T-cell (primary cell): ENCODE measurements around the gene GRID1. TPM values are rescaled to one million over a fixed set of nuclear protein-coding genes. Genes with fewer than 3 reads are reported as not detected.

Experiments
- ATAC-seq, 4 experiments: fragments of 200-7000 bp in 3 of 4; fragments of 150-1000 bp in 1 of 4; cut with Tn5 transposase; replicated peaks in 1 of 4; 1 replicate in 3 of 4; 2 replicates in 1 of 4; pipeline ENCODE4 v1.10.0; 2021; ENCODE audit warnings: moderate library complexity in 3 of 4, mild to moderate bottlenecking in 2 of 4, moderate number of reproducible peaks in 1 of 4
- CTCF ChIA-PET, 2 donors: fragments of 300-600 bp; sonication (Branson Sonifier 250); formaldehyde crosslinking; loops; one replicate each; lab custom pipeline; 2022; ENCODE audit warnings: antibody characterized with exemption in 2 of 2; lab: Charles Lee
- POLR2A ChIA-PET, 2 donors: fragments of 300-600 bp; sonication (Branson Sonifier 250); formaldehyde crosslinking; loops; one replicate each; lab custom pipeline; 2022; ENCODE audit warnings: antibody characterized with exemption in 2 of 2; lab: Charles Lee
- DNase-seq, 35 experiments: peaks; one replicate each; pipeline versions ENCODE4 v3.0.0 to v3.0.0-alpha.2; 2013 to 2023
- H3K27ac ChIP-seq: one replicate; pipeline ENCODE4 v1.5.1; 2013; ENCODE audit warnings: low read length
- H3K27me3 ChIP-seq, 2 experiments: replicated peaks in 1 of 2; 1 replicate in 1 of 2; 2 replicates in 1 of 2; pipeline versions ENCODE4 v1.6.1 to v1.7.0; 2013; ENCODE audit warnings: low read length in 1 of 2, mixed read lengths in 1 of 2; ENCODE audit not compliant: control insufficient read depth in 2 of 2, insufficient read depth in 2 of 2; ENCODE audit errors: extremely low read depth in 1 of 2
- H3K36me3 ChIP-seq, 2 donors: 1 replicate in 1 of 2; 2 replicates in 1 of 2; pipeline versions ENCODE4 v1.6.1 to v1.7.0; 2013; ENCODE audit warnings: low read length in 1 of 2; ENCODE audit not compliant: control insufficient read depth in 2 of 2, insufficient read depth in 1 of 2; ENCODE audit errors: extremely low read depth in 1 of 2
- H3K4me1 ChIP-seq, 2 experiments: 1 replicate in 1 of 2; 2 replicates in 1 of 2; pipeline versions ENCODE4 v1.6.1 to v1.7.0; 2013; ENCODE audit warnings: low read length in 2 of 2, mixed read lengths in 1 of 2; ENCODE audit not compliant: insufficient read depth in 2 of 2, control insufficient read depth in 1 of 2; ENCODE audit errors: extremely low read depth in 1 of 2
- H3K4me3 ChIP-seq, 2 donors: 1 replicate in 1 of 2; 2 replicates in 1 of 2; pipeline versions ENCODE4 v1.5.1 to v1.7.0; 2013; ENCODE audit warnings: mild to moderate bottlenecking in 2 of 2, low read length in 1 of 2, moderate library complexity in 1 of 2; ENCODE audit not compliant: control insufficient read depth in 1 of 2; ENCODE audit errors: extremely low read depth in 1 of 2
- H3K9me3 ChIP-seq: 2 replicates; pipeline ENCODE4 v1.7.0; 2013
- H3K27ac Mint-ChIP-seq, 2 donors: one replicate each; pipeline ENCODE4 v1.8.0; 2020 to 2021; ENCODE audit warnings: mild to moderate bottlenecking in 2 of 2, mixed read lengths in 2 of 2
- H3K27me3 Mint-ChIP-seq, 2 donors: one replicate each; pipeline ENCODE4 v1.8.0; 2021 to 2022; ENCODE audit warnings: mixed read lengths in 2 of 2
- H3K36me3 Mint-ChIP-seq: one replicate; pipeline ENCODE4 v1.8.0; 2021; ENCODE audit warnings: mixed read lengths
- H3K4me1 Mint-ChIP-seq, 3 donors: one replicate each; pipeline ENCODE4 v1.8.0; 2020 to 2022; ENCODE audit warnings: mixed read lengths in 3 of 3, mild to moderate bottlenecking in 1 of 3
- H3K4me3 Mint-ChIP-seq, 3 donors: one replicate each; pipeline ENCODE4 v1.8.0; 2020 to 2022; ENCODE audit warnings: mild to moderate bottlenecking in 3 of 3, mixed read lengths in 3 of 3, moderate library complexity in 3 of 3
- H3K9me3 Mint-ChIP-seq, 3 donors: one replicate each; pipeline ENCODE4 v1.8.0; 2020 to 2022; ENCODE audit warnings: mixed read lengths in 3 of 3
- WGBS: methylation state at CpG from one replicate; pipeline ENCODE4 v1.1.5; 2013; ENCODE audit warnings: missing lambda C conversion rate; ENCODE audit not compliant: insufficient coverage; 5-methylcytosine and 5-hydroxymethylcytosine counted together
- total RNA-seq, 35 experiments: library from RNA in 6 of 35; stranded (reverse) in 6 of 35; fragments of 120-200 nt in 1 of 35; gene quantifications; one replicate each; pipeline versions ENCODE4 v1.2.1 to v1.2.4 and lab custom pipeline; 2013 to 2026

Gene GRID1
- total RNA-seq, 5 donors from 2014 or later (not counting 1 experiment from before 2014, with no cell fraction given) = 0.68 TPM; not detected in 4

DNA sequence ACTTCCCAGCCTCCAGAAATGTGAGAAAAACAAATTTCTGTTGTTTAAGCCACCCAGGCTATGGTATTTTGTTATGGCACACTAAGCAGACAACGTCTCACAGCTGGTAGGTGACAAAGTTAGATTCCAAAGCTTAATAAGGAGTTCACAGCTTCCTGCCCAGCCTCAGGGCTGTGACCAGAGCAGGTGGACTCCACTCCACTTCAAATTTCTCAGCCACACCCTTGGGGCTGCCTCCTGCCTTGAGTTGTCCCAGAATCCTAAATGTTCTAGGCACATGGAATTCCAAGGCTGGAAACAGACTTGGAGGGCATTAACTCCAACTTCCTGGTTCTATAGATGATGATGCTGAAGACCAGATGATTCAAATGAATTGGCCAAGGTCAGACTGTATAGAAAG lies 310.7 kb downstream of the GRID1 start:
- no peaks in the 10 kb centered on the region for H3K4me1 ChIP-seq
- POLR2A ChIA-PET = no interaction called here
- peaks cover 0 to 6% of the 10 kb centered on the region in 2 experiments for H3K27me3 ChIP-seq
- Mint-ChIP-seq H3K36me3 (no peaks in the 10 kb centered on the region), H3K27me3 (peaks cover 7 to 9% of the 10 kb centered on the region in 2 donors), H3K4me1 (no peaks in the 10 kb centered on the region), H3K9me3 (no peaks in the 10 kb centered on the region), H3K4me3 (no peak overlapping the region), H3K27ac (no peak overlapping the region)
- no peaks in the 10 kb centered on the region for H3K9me3 ChIP-seq
- H3K27ac ChIP-seq = no peak overlapping the region
- ATAC-seq (no peak), DNase-seq (no peak)
- no peak overlapping the region for H3K4me3 ChIP-seq
- H3K36me3 ChIP-seq = no peaks in the 10 kb centered on the region
- no CpG with 5 or more reads among the region's 1 CpG for WGBS
- CTCF ChIA-PET = interaction anchor here in 1 of 2 donors (0.7 kb wide), 1 partner anchor 94 kb away, joined by 3 read pairs; no protein-coding TSS in a partner anchor

DNA sequence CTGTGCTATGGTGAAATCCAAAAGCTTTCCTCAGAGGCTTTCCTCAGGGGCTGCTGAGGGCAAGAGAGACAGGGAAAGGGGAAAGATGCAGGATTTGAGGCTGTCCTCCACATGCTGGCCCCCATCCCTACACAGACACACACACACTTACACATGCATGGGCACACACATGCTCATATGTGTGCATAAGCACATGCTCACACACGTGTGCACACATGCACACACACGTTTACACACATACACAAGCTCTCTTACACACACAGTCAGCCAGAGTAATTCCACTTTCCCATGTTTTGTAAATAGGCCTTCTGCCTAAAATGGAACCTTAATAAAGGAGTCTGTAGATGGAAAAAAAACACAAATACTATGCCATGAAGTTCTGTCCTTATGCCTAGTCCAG lies 312.9 kb downstream of the GRID1 start:
- no peaks in the 10 kb centered on the region for H3K36me3 ChIP-seq
- H3K4me3 Mint-ChIP-seq = no peak overlapping the region
- WGBS = no CpG with 5 or more reads among the region's 2 CpGs
- CTCF ChIA-PET = no interaction called here
- no peak overlapping the region for H3K27ac Mint-ChIP-seq
- H3K4me1 Mint-ChIP-seq = no peaks in the 10 kb centered on the region
- no peaks in the 10 kb centered on the region for H3K27me3 ChIP-seq
- H3K4me1 ChIP-seq = peaks cover 0 to under 1% of the 10 kb centered on the region in 2 experiments
- POLR2A ChIA-PET = no interaction called here
- no peak overlapping the region for H3K27ac ChIP-seq
- DNase-seq (no peak), ATAC-seq (no peak)
- no peaks in the 10 kb centered on the region for H3K36me3 Mint-ChIP-seq
- no peaks in the 10 kb centered on the region for H3K9me3 ChIP-seq
- peaks cover 6 to 12% of the 10 kb centered on the region in 2 donors for H3K27me3 Mint-ChIP-seq
- no peak overlapping the region for H3K4me3 ChIP-seq
- H3K9me3 Mint-ChIP-seq = no peaks in the 10 kb centered on the region

DNA sequence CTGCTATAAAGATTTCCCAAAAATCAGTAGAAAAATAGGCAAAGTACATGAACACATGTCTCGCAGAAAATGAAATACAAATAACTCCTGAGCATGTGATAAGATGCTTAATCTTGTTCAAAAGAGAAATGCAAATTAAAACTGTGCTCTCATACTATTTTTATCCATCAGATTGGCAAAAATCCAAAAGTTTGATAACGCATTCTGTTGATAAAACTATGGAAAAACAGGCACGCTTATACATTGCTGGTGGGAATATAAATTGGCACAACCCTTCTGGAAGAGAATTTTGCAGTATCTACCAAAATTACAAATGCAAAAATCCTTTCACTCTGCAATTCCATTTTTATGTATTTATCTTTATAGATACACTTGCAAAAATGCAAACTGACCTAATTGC lies 315.0 kb downstream of the GRID1 start:
- Histone ChIP-seq H3K4me3 (no peak overlapping the region), H3K27me3 (no peaks in the 10 kb centered on the region), H3K36me3 (no peaks in the 10 kb centered on the region), H3K4me1 (peaks cover 0 to 13% of the 10 kb centered on the region in 2 experiments), H3K27ac (no peak overlapping the region), H3K9me3 (no peaks in the 10 kb centered on the region)
- ChIA-PET POLR2A (no interaction called here), CTCF (no interaction called here)
- no peaks in the 10 kb centered on the region for H3K9me3 Mint-ChIP-seq
- WGBS = no CpG with 5 or more reads among the region's 3 CpGs
- H3K36me3 Mint-ChIP-seq = no peaks in the 10 kb centered on the region
- DNase-seq (no peak), ATAC-seq (no peak)
- no peak overlapping the region for H3K4me3 Mint-ChIP-seq
- H3K4me1 Mint-ChIP-seq = peaks cover 10 to 17% (median 14%) of the 10 kb centered on the region in 3 donors
- no peak overlapping the region for H3K27ac Mint-ChIP-seq
- peaks cover 0 to 8% of the 10 kb centered on the region in 2 donors for H3K27me3 Mint-ChIP-seq

DNA sequence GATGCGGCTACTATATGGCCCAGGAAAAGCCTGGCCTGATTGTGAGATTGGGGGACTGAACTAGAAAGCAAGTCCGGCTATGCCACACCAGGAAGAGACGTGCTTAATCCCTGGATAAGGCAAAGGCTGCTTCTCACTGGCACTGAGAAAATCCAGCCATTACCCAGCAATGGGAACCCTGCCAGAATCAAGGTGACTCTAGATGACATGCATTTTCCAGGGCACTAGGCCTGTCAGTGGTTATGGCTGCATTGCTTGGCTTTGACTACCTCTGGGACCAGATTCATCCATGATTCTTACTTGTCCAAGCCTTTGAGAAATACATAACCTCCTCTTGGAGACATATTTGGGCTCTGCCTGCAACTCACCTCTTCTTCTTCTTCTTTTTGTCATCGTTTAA lies 317.2 kb downstream of the GRID1 start:
- ATAC-seq = no peak
- no peak overlapping the region for H3K27ac Mint-ChIP-seq

DNA sequence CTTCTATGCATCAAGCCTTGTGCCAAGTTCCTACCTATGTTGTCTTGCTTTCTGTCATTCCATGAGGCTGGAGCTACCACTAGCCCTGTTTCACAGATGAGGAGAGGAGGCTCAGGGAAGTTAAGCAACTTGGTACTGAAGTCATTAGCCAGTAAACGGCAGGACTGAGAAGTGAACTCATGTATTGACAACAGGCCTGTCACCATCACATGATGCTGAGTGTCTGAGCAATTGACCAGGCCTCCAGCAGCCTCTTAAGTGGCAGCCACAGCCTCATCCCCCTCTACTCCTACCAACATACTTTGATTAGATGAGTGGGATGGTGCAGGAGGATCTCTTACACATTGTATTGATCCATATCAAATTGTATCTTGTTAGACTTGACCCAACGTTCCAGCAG lies 317.6 kb downstream of the GRID1 start:
- H3K4me1 ChIP-seq = peaks cover 0 to 13% of the 10 kb centered on the region in 2 experiments
- Mint-ChIP-seq H3K27me3 (peaks cover 0 to 4% of the 10 kb centered on the region in 2 donors), H3K4me3 (no peak overlapping the region), H3K4me1 (peaks cover 10 to 22% (median 18%) of the 10 kb centered on the region in 3 donors), H3K27ac (no peak overlapping the region), H3K9me3 (no peaks in the 10 kb centered on the region), H3K36me3 (no peaks in the 10 kb centered on the region)
- peaks cover 0 to 3% of the 10 kb centered on the region in 2 experiments for H3K27me3 ChIP-seq
- ChIA-PET POLR2A (no interaction called here), CTCF (no interaction called here)
- WGBS = 100% methylated on average over 1 of the region's 2 CpGs
- no peak overlapping the region for H3K27ac ChIP-seq
- ATAC-seq = no peak
- no peaks in the 10 kb centered on the region for H3K9me3 ChIP-seq
- DNase-seq = no peak
- no peaks in the 10 kb centered on the region for H3K36me3 ChIP-seq
- H3K4me3 ChIP-seq = no peak overlapping the region

More for the DNA sequence above, 317.2 kb downstream of the GRID1 start:
- Mint-ChIP-seq H3K4me1 (peaks cover 10 to 22% (median 18%) of the 10 kb centered on the region in 3 donors), H3K36me3 (no peaks in the 10 kb centered on the region), H3K27me3 (peaks cover 0 to 4% of the 10 kb centered on the region in 2 donors), H3K4me3 (no peak overlapping the region), H3K9me3 (no peaks in the 10 kb centered on the region)
- CTCF ChIA-PET = no interaction called here
- Histone ChIP-seq H3K4me3 (no peak overlapping the region), H3K4me1 (peaks cover 0 to 13% of the 10 kb centered on the region in 2 experiments), H3K36me3 (no peaks in the 10 kb centered on the region), H3K27me3 (peaks cover 0 to 3% of the 10 kb centered on the region in 2 experiments), H3K27ac (no peak overlapping the region), H3K9me3 (no peaks in the 10 kb centered on the region)
- WGBS = 93% methylated on average over 2 of the region's 4 CpGs
- no peak for DNase-seq
- POLR2A ChIA-PET = no interaction called here

DNA sequence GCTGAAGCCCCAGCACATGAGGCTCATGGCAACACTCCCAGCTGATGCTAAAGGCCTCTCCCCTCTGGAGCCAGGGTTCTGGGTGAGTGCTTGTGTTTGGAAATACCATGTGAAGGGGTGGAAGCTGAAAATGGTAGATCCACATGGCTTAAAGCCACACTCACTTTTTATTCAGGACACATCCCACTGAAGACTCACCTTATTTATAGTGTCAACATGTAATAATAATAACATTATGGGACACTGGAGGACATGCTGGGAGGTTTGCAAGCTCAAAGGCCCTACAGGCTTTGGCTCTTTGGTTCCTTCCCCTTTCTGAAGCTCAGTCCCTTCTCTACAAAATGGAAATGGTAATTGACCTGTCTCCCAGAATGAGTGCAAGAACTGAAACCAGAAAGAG lies 318.0 kb downstream of the GRID1 start:
- Mint-ChIP-seq H3K9me3 (no peaks in the 10 kb centered on the region), H3K27me3 (peaks cover 0 to 4% of the 10 kb centered on the region in 2 donors), H3K36me3 (no peaks in the 10 kb centered on the region), H3K4me3 (no peak overlapping the region), H3K4me1 (peaks cover 10 to 22% (median 18%) of the 10 kb centered on the region in 3 donors), H3K27ac (no peak overlapping the region)
- no peaks in the 10 kb centered on the region for H3K9me3 ChIP-seq
- ChIA-PET POLR2A (no interaction called here), CTCF (no interaction called here)
- H3K4me3 ChIP-seq = no peak overlapping the region
- no peak for ATAC-seq
- no peak for DNase-seq
- no peaks in the 10 kb centered on the region for H3K36me3 ChIP-seq
- H3K27me3 ChIP-seq = peaks cover 0 to 3% of the 10 kb centered on the region in 2 experiments
- H3K4me1 ChIP-seq = peaks cover 0 to 13% of the 10 kb centered on the region in 2 experiments
- H3K27ac ChIP-seq = no peak overlapping the region
